ENCODE measurements around the gene CDC73. TPM values are rescaled to one million over a fixed set of nuclear protein-coding genes. Genes with fewer than 3 reads are reported as not detected.

The CDC73 gene
- total RNA-seq, 1 donor = 29.7 TPM

GRCh38 chr1:193192586-193192985, 70.8 kb downstream of the CDC73 start:
- Histone ChIP-seq H3K4me3 (ENCODE audit: insufficient read depth, low read length) (no peak overlapping the region), H3K27ac (ENCODE audit: low read depth, low read length) (no peak overlapping the region), H3K9me3 (ENCODE audit: low read depth, low read length) (no peaks in the 10 kb centered on the region), H3K27me3 (ENCODE audit: insufficient read depth, low read length) (no peaks in the 10 kb centered on the region), H3K4me1 (ENCODE audit: insufficient read depth, low read length) (no peaks in the 10 kb centered on the region), H3K79me2 (ENCODE audit: insufficient read depth, low read length) (peaks cover 84% of the 10 kb centered on the region), H3K36me3 (ENCODE audit: insufficient read depth, low read length) (no peaks in the 10 kb centered on the region), H3K4me2 (ENCODE audit: insufficient read depth, low read length) (no peak overlapping the region), H4K20me1 (ENCODE audit: insufficient read depth, low read length) (peaks cover 4% of the 10 kb centered on the region), H2AFZ (ENCODE audit: low read length) (no peak overlapping the region)
- no peak for TF ChIP-seq CTCF (IDR thresholded peaks at IDR 0.05; ENCODE audit: extremely low read depth, low read depth, low read length)
- DNase-seq (ENCODE audit: insufficient read length, low spot score, missing footprints) = no peak

GRCh38 chr1:193199940-193200339, 78.1 kb downstream of the CDC73 start:
- Histone ChIP-seq H4K20me1 (ENCODE audit: insufficient read depth, low read length) (peaks cover 4% of the 10 kb centered on the region), H3K27ac (ENCODE audit: low read depth, low read length) (no peak overlapping the region), H2AFZ (ENCODE audit: low read length) (no peak overlapping the region), H3K36me3 (ENCODE audit: insufficient read depth, low read length) (no peaks in the 10 kb centered on the region), H3K4me1 (ENCODE audit: insufficient read depth, low read length) (no peaks in the 10 kb centered on the region), H3K79me2 (ENCODE audit: insufficient read depth, low read length) (peaks cover 44% of the 10 kb centered on the region), H3K4me2 (ENCODE audit: insufficient read depth, low read length) (no peak overlapping the region), H3K27me3 (ENCODE audit: insufficient read depth, low read length) (no peaks in the 10 kb centered on the region), H3K9me3 (ENCODE audit: low read depth, low read length) (no peaks in the 10 kb centered on the region), H3K4me3 (ENCODE audit: insufficient read depth, low read length) (no peak overlapping the region)
- TF ChIP-seq CTCF (IDR thresholded peaks at IDR 0.05; ENCODE audit: extremely low read depth, low read depth, low read length) = no peak
- DNase-seq (ENCODE audit: insufficient read length, low spot score, missing footprints) = no peak

- TF ChIP-seq CTCF (IDR thresholded peaks at IDR 0.05; ENCODE audit: extremely low read depth, low read depth, low read length) = no peak
- Histone ChIP-seq H3K79me2 (ENCODE audit: insufficient read depth, low read length) (peaks cover 40% of the 10 kb centered on the region), H4K20me1 (ENCODE audit: insufficient read depth, low read length) (no peaks in the 10 kb centered on the region), H3K27ac (ENCODE audit: low read depth, low read length) (no peak overlapping the region), H3K4me1 (ENCODE audit: insufficient read depth, low read length) (no peaks in the 10 kb centered on the region), H3K4me3 (ENCODE audit: insufficient read depth, low read length) (no peak overlapping the region), H2AFZ (ENCODE audit: low read length) (no peak overlapping the region), H3K36me3 (ENCODE audit: insufficient read depth, low read length) (no peaks in the 10 kb centered on the region), H3K9me3 (ENCODE audit: low read depth, low read length) (no peaks in the 10 kb centered on the region), H3K4me2 (ENCODE audit: insufficient read depth, low read length) (no peak overlapping the region), H3K27me3 (ENCODE audit: insufficient read depth, low read length) (no peaks in the 10 kb centered on the region)
- DNase-seq (ENCODE audit: insufficient read length, low spot score, missing footprints) = no peak
Measured at GRCh38 chr1:193201021-193201420, 79.2 kb downstream of the CDC73 start.

GRCh38 chr1:193210996-193211395, 89.2 kb downstream of the CDC73 start:
- peak overlapping the region; percentile 69 for H3K27ac ChIP-seq (ENCODE audit: low read depth, low read length)
- peaks cover 7% of the 10 kb centered on the region for H3K79me2 ChIP-seq (ENCODE audit: insufficient read depth, low read length)
- H3K36me3 ChIP-seq (ENCODE audit: insufficient read depth, low read length) = peaks cover 7% of the 10 kb centered on the region
- no peak overlapping the region for H3K4me3 ChIP-seq (ENCODE audit: insufficient read depth, low read length)
- TF ChIP-seq CTCF (IDR thresholded peaks at IDR 0.05; ENCODE audit: extremely low read depth, low read depth, low read length) = no peak
- H4K20me1 ChIP-seq (ENCODE audit: insufficient read depth, low read length) = no peaks in the 10 kb centered on the region
- DNase-seq (ENCODE audit: insufficient read length, low spot score, missing footprints) = no peak
- no peaks in the 10 kb centered on the region for H3K27me3 ChIP-seq (ENCODE audit: insufficient read depth, low read length)
- H3K4me2 ChIP-seq (ENCODE audit: insufficient read depth, low read length) = peak overlapping the region; percentile 17
- H3K9me3 ChIP-seq (ENCODE audit: low read depth, low read length) = no peaks in the 10 kb centered on the region
- H2AFZ ChIP-seq (ENCODE audit: low read length) = no peak overlapping the region
- H3K4me1 ChIP-seq (ENCODE audit: insufficient read depth, low read length) = peaks cover 8% of the 10 kb centered on the region
